GOT3 (cell line): ENCODE measurements around the gene MIOS.

Experiments
- DNase-seq: peaks from one replicate; lab custom pipeline; 2025; ENCODE audit warnings: mixed read lengths; lab: John Stamatoyannopoulos, UW

MIOS gene

DNA sequence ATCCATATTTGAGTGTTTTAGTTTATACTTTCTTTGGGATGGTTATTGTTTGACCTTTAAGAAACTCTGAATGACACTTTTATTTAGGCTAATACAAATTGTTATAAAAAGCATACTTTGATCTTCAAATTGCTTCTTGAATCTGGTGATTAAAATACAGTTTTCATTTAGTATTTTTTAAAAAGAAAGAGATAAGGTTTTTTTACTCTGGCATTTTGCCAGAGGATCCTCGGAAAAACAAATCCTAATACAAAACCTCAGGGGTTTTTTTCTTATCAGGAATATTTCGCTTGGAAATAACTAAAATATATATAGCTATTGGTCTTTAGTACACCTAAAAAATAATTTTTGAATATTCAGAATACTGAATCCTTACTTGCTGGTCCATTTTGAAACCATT is 17.0 kb downstream of the MIOS start:
- DNase-seq, result no peak

DNA sequence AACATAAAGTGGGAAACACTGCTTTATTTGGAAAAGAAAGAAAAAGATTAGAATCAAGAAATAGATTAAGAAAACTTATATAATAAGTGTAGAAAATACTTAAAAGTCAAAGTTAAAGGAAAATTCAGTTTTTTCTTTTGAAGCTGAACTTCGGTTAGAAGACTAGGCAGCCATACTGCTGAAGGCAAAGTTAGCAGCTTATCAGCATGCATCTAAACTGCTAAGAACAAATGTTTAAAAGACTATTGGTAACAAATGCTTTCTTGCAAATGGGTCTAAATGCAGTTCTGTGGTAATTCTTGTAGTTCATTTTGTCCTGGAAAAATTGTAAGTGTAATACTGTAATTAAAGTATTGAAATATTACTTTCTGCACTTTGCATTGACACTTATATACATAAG is 18.0 kb downstream of the MIOS start:
- DNase-seq, result no peak

- DNase-seq, result no peak
Measured at GRCh38 chr7:7585241-7585928, 18.7 kb downstream of the MIOS start.

DNA sequence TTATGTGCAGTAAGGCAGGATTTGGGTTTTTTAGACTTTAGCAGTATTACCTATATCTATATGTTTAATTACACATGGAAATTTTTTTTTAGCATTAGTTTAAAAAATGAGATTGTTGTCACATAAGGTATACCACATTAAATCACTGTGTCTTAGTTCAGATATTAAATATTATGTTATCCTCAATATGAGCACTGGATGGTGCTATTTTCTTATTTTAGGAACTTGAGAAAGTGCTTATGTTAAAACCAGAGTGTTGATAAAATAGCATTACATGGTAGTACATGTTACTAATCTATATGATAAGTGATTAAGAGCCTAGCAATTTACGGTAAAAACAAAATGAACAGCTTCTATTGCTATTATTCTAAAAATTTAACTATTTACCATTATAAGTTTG is 28.8 kb downstream of the MIOS start:
- DNase-seq, result no peak

GRCh38 chr7:7596176-7596575 is 29.5 kb downstream of the MIOS start:
- no peak for DNase-seq

GRCh38 chr7:7607010-7607409 is 40.3 kb downstream of the MIOS start:
- no peak for DNase-seq

GRCh38 chr7:7609330-7609729 is 42.6 kb downstream of the MIOS start:
- no peak for DNase-seq

DNA sequence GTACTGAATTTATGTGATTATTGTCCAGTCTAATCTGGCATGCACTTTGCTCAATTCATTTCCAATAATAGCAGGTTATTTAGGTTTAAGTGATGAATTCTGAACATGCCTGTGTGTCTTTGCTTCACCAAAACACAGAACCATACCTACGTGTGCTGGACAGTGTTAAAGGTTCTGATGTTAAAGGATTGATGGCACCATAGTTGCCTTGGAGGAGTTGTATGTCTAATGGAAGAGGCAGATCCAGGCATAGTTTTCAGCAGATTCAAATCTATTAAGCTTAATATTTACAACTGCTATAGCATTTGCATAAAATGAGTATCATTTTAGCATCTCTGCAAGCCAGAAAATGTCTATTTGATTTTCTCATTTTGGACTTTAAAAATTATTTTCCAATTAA is 45.8 kb downstream of the MIOS start:
- no peak for DNase-seq

GRCh38 chr7:7613210-7613609 is 46.5 kb downstream of the MIOS start:
- DNase-seq, result no peak

DNA sequence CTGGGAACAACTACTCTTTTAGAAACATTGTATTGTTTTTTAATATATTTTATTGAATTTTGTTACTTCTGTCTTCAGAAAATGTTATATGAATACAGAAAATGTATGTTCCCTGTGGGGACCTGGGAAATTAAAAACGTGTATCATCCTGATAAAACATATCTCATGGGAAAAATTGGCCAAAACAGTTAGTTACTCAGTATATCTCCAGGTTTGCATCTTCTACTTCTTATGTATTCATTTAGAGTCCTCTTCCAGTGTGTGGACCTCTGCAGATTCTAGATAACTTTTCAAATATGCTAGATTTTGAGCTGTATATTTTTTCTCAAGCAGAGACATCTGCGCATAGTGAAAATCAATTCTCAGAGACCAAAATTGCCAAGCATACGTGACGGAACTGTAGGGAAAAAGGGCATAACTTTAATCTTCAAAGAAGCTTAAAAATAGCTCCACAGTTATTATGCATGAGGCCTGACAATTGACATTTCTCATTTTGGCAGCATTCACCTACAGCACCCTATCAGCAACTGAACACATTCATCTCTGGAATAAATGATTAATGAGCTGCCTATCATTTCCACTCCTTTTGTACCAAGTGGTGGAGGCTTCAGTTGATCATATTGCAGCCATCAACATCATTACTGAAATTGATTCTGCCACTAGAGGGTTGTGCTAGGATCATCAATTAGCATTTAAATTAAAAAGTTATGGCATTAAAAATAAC is 47.5 kb downstream of the MIOS start:
- DNase-seq, result no peak

DNA sequence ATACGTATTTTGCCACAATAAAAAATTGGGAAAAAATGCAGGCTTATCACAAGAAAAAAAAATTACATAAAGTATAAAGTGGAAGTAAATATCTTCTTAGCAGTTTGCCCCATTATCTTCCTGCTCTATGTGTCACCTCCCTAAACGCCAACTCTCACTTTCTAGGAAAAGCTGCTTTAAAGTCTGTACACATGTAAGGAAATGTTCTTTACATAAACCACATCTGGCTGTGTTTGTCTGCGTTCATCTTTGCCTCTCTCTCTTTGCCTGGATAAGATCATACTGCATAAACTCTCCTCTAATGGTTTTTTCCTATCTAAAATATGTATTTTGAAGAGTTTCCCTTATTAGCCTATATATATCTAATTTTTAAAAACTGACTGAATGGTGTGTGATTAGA is 50.9 kb downstream of the MIOS start:
- DNase-seq, result no peak

DNA sequence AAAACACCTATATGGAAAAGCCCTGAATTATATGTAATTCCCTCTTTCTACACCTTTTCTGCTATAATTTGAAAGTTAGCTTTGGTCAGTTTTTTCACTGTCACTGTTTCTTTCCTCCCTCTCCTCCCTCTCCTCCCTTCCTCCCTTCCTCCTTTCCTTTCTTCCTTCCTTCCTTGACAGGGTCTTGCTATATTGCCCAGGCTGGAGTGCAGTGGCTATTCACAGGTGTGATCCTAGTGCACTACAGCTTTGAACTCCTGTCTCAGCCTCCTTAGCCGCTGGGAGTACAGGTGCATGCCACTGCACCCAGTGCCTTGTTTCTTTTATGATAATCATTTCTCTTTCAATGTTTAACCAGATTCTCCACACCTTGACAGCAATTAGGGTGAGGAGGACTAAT is 51.7 kb downstream of the MIOS start:
- DNase-seq, result no peak

DNA sequence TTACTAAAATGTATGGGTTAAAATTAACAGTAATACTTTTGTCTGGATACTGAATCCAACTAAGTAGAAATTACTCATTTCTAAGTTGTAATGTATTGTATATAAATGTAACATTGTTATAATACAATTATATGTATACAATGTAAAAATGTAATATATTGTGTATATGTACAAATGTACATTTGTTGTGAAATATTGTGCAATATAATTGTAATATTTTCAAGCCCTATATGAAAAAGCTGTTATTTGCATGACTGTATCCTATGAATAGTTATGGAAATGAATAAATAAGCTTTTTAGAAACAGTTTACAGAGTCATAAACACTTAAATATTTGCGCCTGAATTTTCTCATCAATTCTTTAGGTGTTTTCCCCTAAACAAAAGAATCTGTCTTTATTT is 53.6 kb downstream of the MIOS start:
- DNase-seq, result no peak

GRCh38 chr7:7620644-7621210 is 54.0 kb downstream of the MIOS start:
- DNase-seq, result no peak

DNA sequence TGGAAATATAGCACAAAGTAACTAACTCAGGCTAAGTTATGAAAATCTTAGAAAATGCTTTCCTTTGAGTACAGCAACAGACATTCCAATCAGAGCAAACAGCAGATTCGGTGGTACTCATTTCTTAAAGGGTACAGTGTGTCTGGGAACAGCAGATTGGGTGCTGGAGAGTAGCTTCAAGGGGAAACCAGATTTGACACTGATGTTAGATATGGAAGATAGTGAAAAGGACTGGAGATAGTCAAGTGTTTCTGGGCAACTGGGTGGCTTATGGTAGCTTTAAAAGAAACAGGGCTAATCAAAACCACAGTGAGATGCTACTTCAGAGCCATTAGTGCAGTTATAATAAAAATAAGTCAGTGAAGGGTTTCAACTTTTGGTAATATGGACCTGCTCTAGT is 61.8 kb downstream of the MIOS start:
- no peak for DNase-seq

DNA sequence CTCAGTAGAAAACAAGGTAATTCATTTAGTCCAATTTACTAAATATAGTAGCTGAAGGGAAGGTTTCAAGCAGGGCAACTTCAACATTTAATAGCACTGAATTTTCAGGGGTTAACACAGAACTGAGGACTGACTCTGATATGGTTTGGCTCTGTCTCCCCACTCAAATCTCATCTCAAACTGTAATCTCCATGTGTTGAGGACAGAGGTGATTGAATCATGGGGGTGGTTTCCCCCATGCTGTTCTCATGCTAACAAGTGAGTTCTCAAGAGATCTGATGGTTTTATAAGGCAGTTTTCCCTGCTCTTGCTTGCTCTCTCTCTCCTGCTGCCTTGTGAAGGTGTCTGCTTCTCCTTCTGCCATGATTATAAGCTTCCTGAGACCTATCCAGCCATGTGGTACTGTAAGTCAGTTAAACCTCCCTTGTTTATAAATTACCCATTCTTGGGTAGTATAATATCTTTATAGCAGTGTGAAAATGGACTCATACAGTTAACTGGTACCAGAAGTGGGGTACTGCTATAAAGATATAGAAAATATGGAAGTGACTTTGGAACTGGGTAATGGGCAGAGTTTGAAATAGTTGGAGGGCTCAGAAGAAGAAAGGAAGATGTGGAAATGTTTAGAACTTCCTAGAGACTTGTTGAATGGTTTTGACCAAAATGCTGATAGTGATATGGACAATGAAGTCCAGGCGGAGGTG is 64.1 kb downstream of the MIOS start:
- no peak for DNase-seq

- no peak for DNase-seq
Measured at GRCh38 chr7:7639421-7639820, 72.7 kb downstream of the MIOS start.

DNA sequence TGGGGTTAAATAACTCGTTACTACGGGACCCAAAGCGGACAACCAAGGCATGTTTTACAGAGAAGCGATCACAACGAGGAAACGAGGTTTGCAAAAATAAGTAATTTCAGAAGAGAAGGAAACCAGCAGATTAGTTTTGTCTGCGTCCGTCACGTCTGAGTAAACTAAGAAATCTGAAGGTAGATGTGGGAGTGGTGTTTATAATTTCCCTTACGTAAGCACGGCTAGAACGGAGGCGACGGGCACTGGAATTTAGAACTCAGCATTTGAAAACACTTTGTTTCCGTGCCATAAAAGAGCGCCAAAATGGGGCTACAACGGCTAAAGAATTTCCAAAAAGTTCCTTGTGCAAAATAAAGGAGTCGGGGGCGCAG is 73.2 kb downstream of the MIOS start:
- no peak for DNase-seq

DNA sequence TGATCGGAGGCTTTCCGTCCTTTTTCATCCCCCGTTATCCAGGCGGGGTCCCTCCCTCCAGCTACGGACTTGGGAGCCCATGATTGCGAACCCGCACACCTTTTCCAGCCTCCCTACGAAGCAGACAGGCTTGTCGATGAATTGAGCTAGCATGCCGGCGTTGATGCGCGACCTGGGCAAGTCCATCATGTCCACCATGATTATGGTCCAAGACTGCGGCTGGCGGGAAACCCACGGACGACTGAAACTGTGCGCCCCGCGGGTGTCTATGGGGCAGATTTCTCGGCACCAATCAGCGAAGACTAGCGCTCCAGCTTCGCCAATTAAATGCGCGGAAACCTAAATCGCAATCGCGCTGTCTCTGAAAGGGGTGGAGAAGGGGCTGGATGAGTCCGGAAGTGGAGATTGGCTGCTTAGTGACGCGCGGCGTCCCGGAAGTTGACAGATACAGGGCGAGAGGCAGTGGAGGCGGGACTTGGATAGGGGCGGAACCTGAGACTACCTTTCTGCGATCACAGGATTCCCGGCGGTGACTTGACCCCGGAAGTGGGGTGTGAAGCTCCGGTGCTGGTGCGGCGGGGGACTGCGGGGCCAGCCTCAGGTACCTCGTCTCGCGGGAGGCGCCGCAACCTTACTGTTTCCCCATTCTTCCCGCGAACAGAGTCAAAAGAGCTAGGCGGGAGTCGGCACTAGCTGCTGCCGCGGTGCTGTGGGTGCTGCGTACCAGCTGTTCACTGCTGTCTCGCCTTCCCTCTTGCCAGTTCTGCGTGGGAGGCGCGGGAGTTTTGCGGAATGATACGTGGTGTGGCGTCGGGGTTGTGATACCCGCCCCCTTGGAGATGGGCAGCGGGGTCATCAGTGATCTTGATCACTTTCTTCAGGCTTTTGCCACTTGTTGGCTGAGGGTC is 73.8 kb downstream of the MIOS start, which contains the start of gene UMAD1:
Gene UMAD1 (plus strand): TSS at position 532 of the 908 bp plus-strand sequence. CDS start 32,620 bp downstream, outside the sequence.
- DNase-seq, result peak; percentile 97

DNA sequence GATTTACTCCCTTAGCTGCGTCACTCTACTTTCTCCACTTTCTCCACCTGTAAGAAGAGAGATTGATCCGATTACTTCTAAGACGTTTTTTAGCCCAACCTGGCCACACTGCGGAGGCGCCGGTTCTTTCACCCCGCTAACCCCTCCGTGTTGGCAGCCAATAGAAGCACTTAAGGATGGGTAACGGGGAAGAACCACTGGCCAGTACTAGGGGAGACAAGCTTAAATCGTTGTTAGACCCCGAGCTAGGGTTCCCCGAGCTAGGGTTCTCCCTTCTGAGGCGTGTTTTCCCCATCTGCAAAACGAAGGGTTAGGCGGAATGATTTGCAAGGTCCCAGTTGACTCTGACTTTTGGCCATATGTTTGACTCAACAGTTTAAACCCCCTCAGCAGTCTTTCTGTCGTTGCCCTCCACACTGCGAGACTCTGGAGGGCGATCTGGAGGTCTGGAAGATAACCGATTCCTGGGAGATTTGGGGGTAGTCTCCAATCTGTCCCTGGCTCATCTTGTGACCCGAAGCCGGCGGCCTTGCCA is 74.5 kb downstream of the MIOS start:
- no peak for DNase-seq

DNA sequence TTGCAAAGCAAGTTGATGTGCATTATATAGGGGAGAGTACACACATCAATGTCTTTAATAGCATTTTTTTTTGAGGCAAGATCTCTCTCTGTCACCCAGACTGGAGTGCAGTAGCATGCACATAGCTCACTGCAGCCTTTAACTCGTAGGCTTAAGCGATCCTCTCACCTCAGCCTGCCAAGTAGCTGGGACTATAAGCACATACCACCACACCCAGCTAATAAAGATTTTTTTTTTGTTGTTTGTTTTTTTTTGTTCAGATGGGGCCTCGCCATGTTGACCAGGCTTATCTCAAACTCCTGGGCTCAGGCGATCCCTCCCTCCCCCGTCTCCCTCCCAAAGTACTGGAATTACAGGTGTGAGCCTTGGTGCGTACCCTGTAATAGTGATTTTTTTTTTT is 75.4 kb downstream of the MIOS start:
- no peak for DNase-seq
